A549 (cell line): ENCODE measurements around the gene ANKS4B.

Experiments used
- BHLHE40 ChIP-seq: IDR thresholded peaks from 2 replicates; pipeline ENCODE4 v1.6.1; 2012; ENCODE audit warnings: low read depth, low read length, inconsistent platforms
- CHD2 ChIP-seq: fragments of 150-350 bp; IDR thresholded peaks from 2 replicates; pipeline ENCODE4 v1.6.1; 2014; ENCODE audit warnings: low read length; ENCODE audit not compliant: partially characterized antibody
- NPAS2 ChIP-seq: fragments of 250-450 bp; sonication (Bioruptor Pico); IDR thresholded peaks from 2 replicates; pipeline ENCODE4 v1.8.0; 2022; ENCODE audit warnings: mild to moderate bottlenecking, moderate library complexity, borderline replicate concordance
- POLR2A ChIP-seq: IDR thresholded peaks from 2 replicates; pipeline ENCODE4 v1.6.1; 2012; ENCODE audit warnings: mild to moderate bottlenecking, low read length
- TF ChIP-seq, protein P1 (sequence below): fragments of >200 bp; sonication (Bioruptor Twin); formaldehyde crosslinking; IDR thresholded peaks from 3 replicates; pipeline ENCODE4 v1.5.1; 2016
- TF ChIP-seq, protein P2 (sequence below): fragments of 200-600 bp; sonication (generic); IDR thresholded peaks from 2 replicates; pipeline ENCODE4 v1.6.1; 2016; ENCODE audit warnings: antibody characterized with exemption, mild to moderate bottlenecking, moderate library complexity

DNA sequence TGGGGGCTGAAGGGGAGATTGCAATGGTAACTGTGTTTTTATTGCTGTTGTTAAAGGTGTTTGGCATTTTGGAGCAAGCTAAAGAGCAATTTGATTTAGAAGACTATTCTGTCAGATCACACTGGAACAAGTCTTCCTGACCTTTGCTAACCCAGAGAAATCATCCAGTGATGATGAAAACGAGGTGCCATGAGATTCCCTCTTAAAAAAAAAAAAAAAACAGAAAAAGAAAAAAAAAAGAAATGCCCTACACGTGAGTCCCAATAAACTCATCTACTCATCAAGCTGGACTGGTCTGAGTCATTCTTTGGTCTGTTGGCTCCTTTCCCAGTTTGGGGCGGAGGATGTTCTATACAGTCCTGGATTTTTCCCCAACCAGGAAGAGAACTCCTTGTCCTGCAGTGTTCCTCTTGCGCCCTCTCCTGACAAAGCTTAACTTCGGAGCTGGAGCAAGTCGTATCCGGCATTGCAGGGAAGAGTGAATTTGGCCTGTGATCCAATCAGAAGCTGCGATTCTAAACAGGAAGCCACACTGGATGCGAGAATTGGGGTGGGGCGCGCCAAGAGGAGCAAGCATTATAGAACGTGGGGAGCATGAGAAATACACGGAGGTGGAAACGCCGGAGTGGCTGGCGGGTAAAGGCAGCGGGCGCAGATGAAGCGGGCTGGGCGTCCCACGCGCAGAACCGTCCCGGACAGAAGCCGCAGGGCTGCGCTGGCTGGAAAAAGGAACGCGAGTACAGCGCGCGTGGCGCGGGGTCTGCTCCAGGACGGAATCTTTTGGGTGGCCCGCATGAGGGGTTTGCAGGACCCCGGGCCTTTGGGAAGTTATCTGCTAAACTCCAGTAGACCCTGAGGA lies 67.0 kb downstream of the ANKS4B start:
- TF ChIP-seq, protein P1, sequence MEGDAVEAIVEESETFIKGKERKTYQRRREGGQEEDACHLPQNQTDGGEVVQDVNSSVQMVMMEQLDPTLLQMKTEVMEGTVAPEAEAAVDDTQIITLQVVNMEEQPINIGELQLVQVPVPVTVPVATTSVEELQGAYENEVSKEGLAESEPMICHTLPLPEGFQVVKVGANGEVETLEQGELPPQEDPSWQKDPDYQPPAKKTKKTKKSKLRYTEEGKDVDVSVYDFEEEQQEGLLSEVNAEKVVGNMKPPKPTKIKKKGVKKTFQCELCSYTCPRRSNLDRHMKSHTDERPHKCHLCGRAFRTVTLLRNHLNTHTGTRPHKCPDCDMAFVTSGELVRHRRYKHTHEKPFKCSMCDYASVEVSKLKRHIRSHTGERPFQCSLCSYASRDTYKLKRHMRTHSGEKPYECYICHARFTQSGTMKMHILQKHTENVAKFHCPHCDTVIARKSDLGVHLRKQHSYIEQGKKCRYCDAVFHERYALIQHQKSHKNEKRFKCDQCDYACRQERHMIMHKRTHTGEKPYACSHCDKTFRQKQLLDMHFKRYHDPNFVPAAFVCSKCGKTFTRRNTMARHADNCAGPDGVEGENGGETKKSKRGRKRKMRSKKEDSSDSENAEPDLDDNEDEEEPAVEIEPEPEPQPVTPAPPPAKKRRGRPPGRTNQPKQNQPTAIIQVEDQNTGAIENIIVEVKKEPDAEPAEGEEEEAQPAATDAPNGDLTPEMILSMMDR, result peak; percentile 97
- TF ChIP-seq POLR2A (peak; percentile 53), CHD2 (no peak), NPAS2 (CRISPR knock-in tag) (no peak), BHLHE40 (peak; percentile 95)
- TF ChIP-seq, protein P2, sequence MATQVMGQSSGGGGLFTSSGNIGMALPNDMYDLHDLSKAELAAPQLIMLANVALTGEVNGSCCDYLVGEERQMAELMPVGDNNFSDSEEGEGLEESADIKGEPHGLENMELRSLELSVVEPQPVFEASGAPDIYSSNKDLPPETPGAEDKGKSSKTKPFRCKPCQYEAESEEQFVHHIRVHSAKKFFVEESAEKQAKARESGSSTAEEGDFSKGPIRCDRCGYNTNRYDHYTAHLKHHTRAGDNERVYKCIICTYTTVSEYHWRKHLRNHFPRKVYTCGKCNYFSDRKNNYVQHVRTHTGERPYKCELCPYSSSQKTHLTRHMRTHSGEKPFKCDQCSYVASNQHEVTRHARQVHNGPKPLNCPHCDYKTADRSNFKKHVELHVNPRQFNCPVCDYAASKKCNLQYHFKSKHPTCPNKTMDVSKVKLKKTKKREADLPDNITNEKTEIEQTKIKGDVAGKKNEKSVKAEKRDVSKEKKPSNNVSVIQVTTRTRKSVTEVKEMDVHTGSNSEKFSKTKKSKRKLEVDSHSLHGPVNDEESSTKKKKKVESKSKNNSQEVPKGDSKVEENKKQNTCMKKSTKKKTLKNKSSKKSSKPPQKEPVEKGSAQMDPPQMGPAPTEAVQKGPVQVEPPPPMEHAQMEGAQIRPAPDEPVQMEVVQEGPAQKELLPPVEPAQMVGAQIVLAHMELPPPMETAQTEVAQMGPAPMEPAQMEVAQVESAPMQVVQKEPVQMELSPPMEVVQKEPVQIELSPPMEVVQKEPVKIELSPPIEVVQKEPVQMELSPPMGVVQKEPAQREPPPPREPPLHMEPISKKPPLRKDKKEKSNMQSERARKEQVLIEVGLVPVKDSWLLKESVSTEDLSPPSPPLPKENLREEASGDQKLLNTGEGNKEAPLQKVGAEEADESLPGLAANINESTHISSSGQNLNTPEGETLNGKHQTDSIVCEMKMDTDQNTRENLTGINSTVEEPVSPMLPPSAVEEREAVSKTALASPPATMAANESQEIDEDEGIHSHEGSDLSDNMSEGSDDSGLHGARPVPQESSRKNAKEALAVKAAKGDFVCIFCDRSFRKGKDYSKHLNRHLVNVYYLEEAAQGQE, result peak; percentile 44; the same call in 1 of the 2 replicates
